GM12878 (cell line): ENCODE measurements around the gene SLC35A2. TPM values are rescaled to one million over a fixed set of nuclear protein-coding genes. Genes with fewer than 3 reads are reported as not detected.

ENCODE experiments used
- ATAC-seq: fragments of 200-7000 bp; cut with Tn5 transposase; 3 replicates; pipeline ENCODE4 v1.9.1; 2020; ENCODE audit warnings: mild to moderate bottlenecking, moderate library complexity
- BruUV-seq: library from RNA; stranded (reverse); fragments of 400-500 nt; replicated peaks from 2 replicates; lab custom pipeline; 2021; lab: Mats Ljungman, UMichigan
- CTCF ChIA-PET: fragments of 300-600 bp; sonication (Branson Sonifier 250); formaldehyde crosslinking; extraction: SDS; loops from one replicate; lab custom pipeline; 2021; ENCODE audit warnings: inconsistent platforms; lab: Yijun Ruan, JAX
- POLR2A ChIA-PET: fragments of 350-600 bp; formaldehyde crosslinking; extraction: SDS; loops from one replicate; lab custom pipeline; 2021; ENCODE audit warnings: inconsistent platforms; lab: Charles Lee
- RAD21 ChIA-PET: fragments of 300-600 bp; sonication (Branson Sonifier 250); formaldehyde crosslinking; loops from one replicate; lab custom pipeline; 2023; ENCODE audit warnings: antibody characterized with exemption; ENCODE audit not compliant: unreplicated experiment; lab: Charles Lee
- SMC1A ChIA-PET: fragments of 300-600 bp; sonication (Branson Sonifier 250); formaldehyde crosslinking; loops from one replicate; lab custom pipeline; 2023; ENCODE audit not compliant: unreplicated experiment, uncharacterized antibody; lab: Charles Lee
- DNase-seq: peaks from one replicate; pipeline ENCODE4 v3.0.0-alpha.2; 2011; ENCODE audit warnings: low read depth, low spot score
- FAIRE-seq: peaks from 3 replicates; lab custom pipeline; 2011; peaks lifted over from hg19 to GRCh38; lab: Jason Lieb, UNC
- H2AFZ ChIP-seq: 2 replicates; pipeline ENCODE4 v1.6.0; 2011; ENCODE audit warnings: low read depth, low read length, control low read depth; ENCODE audit not compliant: control insufficient read depth
- H3K27ac ChIP-seq: 2 replicates; pipeline ENCODE4 v1.5.1; 2011; ENCODE audit warnings: control low read depth; ENCODE audit not compliant: control insufficient read depth, insufficient read depth
- H3K27me3 ChIP-seq, 2 experiments: replicated peaks in 1 of 2; 2 replicates each; pipeline versions ENCODE4 v1.6.0 to v1.6.1; 2011; ENCODE audit warnings: low read length in 1 of 2; ENCODE audit not compliant: control insufficient read depth in 2 of 2, insufficient read depth in 2 of 2
- H3K36me3 ChIP-seq, 2 experiments: 2 replicates each; pipeline ENCODE4 v1.5.1; 2011; ENCODE audit warnings: low read length in 1 of 2; ENCODE audit not compliant: control insufficient read depth in 2 of 2, insufficient read depth in 2 of 2
- H3K4me1 ChIP-seq: 2 replicates; pipeline ENCODE4 v1.6.1; 2011; ENCODE audit warnings: mild to moderate bottlenecking, low read length, moderate library complexity, mixed read lengths; ENCODE audit not compliant: control insufficient read depth, insufficient read depth
- H3K4me2 ChIP-seq: 2 replicates; pipeline ENCODE4 v1.6.0; 2011; ENCODE audit warnings: control low read depth; ENCODE audit not compliant: control insufficient read depth, insufficient read depth
- H3K4me3 ChIP-seq: fragments of 200-600 bp; sonication (generic); 2 replicates; pipeline ENCODE4 v1.5.1; 2016
- H3K79me2 ChIP-seq: 2 replicates; pipeline ENCODE4 v1.6.0; 2011; ENCODE audit warnings: low read length; ENCODE audit not compliant: control insufficient read depth, insufficient read depth
- H3K9ac ChIP-seq: 2 replicates; pipeline ENCODE4 v1.8.0; 2011; ENCODE audit warnings: low read length, control low read depth, mixed read lengths; ENCODE audit not compliant: control insufficient read depth, insufficient read depth
- H3K9me3 ChIP-seq: replicated peaks from 3 replicates; pipeline ENCODE4 v1.5.1; 2011; ENCODE audit warnings: mild to moderate bottlenecking, low read length; ENCODE audit not compliant: control insufficient read depth, insufficient read depth
- H4K20me1 ChIP-seq: 2 replicates; pipeline ENCODE4 v1.6.0; 2011; ENCODE audit not compliant: control insufficient read depth, insufficient read depth
- BMI1 ChIP-seq: fragments of 450-650 bp; IDR thresholded peaks from 2 replicates; pipeline ENCODE4 v1.6.1; 2016; ENCODE audit warnings: mild to moderate bottlenecking, moderate library complexity, borderline replicate concordance
- EP300 ChIP-seq, 2 experiments: fragments of 150-350 bp in 1 of 2; IDR thresholded peaks; 2 replicates each; pipeline ENCODE4 v1.6.1; 2011 to 2012; ENCODE audit warnings: low read depth in 2 of 2, low read length in 2 of 2, borderline replicate concordance in 1 of 2, improper control_type of control experiment in 1 of 2, inconsistent platforms in 1 of 2; ENCODE audit not compliant: control insufficient read depth in 1 of 2
- FOS ChIP-seq: IDR thresholded peaks from 3 replicates; pipeline ENCODE4 v1.6.1; 2011; ENCODE audit warnings: borderline replicate concordance; ENCODE audit not compliant: insufficient read length; ENCODE audit errors: extremely low read depth
- GATAD2B ChIP-seq: fragments of 450-650 bp; conservative IDR thresholded peaks from 2 replicates; pipeline ENCODE4 v1.6.1; 2017; ENCODE audit warnings: low read depth, mild to moderate bottlenecking, moderate library complexity
- NBN ChIP-seq: fragments of 450-650 bp; IDR thresholded peaks from 2 replicates; pipeline ENCODE4 v1.6.1; 2016
- NFYB ChIP-seq: IDR thresholded peaks from 2 replicates; pipeline ENCODE4 v1.6.1; 2011; ENCODE audit warnings: low read depth, mild to moderate bottlenecking, low read length, improper control_type of control experiment, moderate library complexity; ENCODE audit not compliant: insufficient read depth
- RFX5 ChIP-seq: IDR thresholded peaks from 2 replicates; pipeline ENCODE4 v1.6.1; 2011; ENCODE audit warnings: low read depth, low read length, improper control_type of control experiment
- SIX5 ChIP-seq: IDR thresholded peaks from 2 replicates; pipeline ENCODE4 v1.6.1; 2011; ENCODE audit warnings: mild to moderate bottlenecking, low read depth, low read length, moderate library complexity; ENCODE audit not compliant: severe bottlenecking
- SMC3 ChIP-seq: IDR thresholded peaks from 2 replicates; pipeline ENCODE4 v1.6.1; 2011; ENCODE audit warnings: low read length, improper control_type of control experiment, borderline replicate concordance
- SPI1 ChIP-seq: IDR thresholded peaks from 2 replicates; pipeline ENCODE4 v1.6.1; 2011; ENCODE audit warnings: low read depth, mild to moderate bottlenecking, low read length, moderate library complexity, borderline replicate concordance; ENCODE audit not compliant: insufficient read depth
- SUZ12 ChIP-seq: fragments of 200-600 bp; sonication (generic); IDR thresholded peaks from one replicate; pipeline ENCODE4 v1.6.1; 2018; ENCODE audit warnings: antibody characterized with exemption, mild to moderate bottlenecking; ENCODE audit not compliant: unreplicated experiment
- WGBS: methylation state at CpG from one replicate; pipeline ENCODE4 v1.1.6; 2016; ENCODE audit warnings: low lambda C conversion rate; ENCODE audit not compliant: insufficient replicate concordance, insufficient coverage; ENCODE audit errors: missing lambda C conversion rate; 5-methylcytosine and 5-hydroxymethylcytosine counted together
- in situ Hi-C: fragments of 300-500 bp; cut with MboI; formaldehyde crosslinking; loops from 9 replicates; pipeline ENCODE4 v1.14.3; 2018; ENCODE audit warnings: mixed read lengths
- intact Hi-C: fragments of 100-400 bp; cut with micrococcal nuclease; formaldehyde crosslinking; loops from one replicate; pipeline ENCODE4 v1.14.2; 2022; ENCODE audit not compliant: unreplicated experiment
- polyA plus RNA-seq, 11 experiments: library from polyadenylated mRNA; depleted of rRNA in 4 of 11; unstranded in 6 of 11; stranded (reverse) in 5 of 11; fragments of >200 nt; fragmentation: Nextera tagmentation in 4 of 11; fragmentation: Illumina TruSeq in 1 of 11; extraction: Ambion mirVana in 4 of 11; extraction: Trizol in 1 of 11; gene quantifications; 1 replicate in 1 of 11; 2 replicates in 10 of 11; pipeline versions ENCODE4 v1.2.1 to v1.2.3, GENCODE V29; 2011 to 2016; ENCODE audit warnings: inconsistent platforms in 2 of 11, missing spikeins in 2 of 11, low read depth in 1 of 11
- total RNA-seq, 4 experiments: library from RNA; depleted of rRNA in 3 of 4; stranded (reverse); fragments of >200 nt in 3 of 4; fragmentation: Illumina TruSeq in 1 of 4; extraction: Trizol in 1 of 4; gene quantifications; 2 replicates each; pipeline versions ENCODE4 v1.2.1 to v1.2.3, GENCODE V29; 2013 to 2021
- TF ChIP-seq, protein P1 (sequence below): fragments of 450-650 bp; IDR thresholded peaks from 2 replicates; pipeline ENCODE4 v1.6.1; 2017; ENCODE audit warnings: antibody characterized with exemption, mild to moderate bottlenecking, moderate library complexity
- TF ChIP-seq, protein P2 (sequence below): fragments of 450-650 bp; formaldehyde crosslinking; IDR thresholded peaks from 2 replicates; pipeline ENCODE4 v1.4.0; 2022; ENCODE audit warnings: mild to moderate bottlenecking, moderate library complexity
- TF ChIP-seq, protein P3 (sequence below): fragments of 450-650 bp; IDR thresholded peaks from 2 replicates; pipeline ENCODE4 v1.6.1; 2014; ENCODE audit warnings: mild to moderate bottlenecking

Gene SLC35A2
- total and polyA plus RNA-seq, 10 of the 15 experiments (the other 5 are each of a cell fraction or from before 2014, with no cell fraction given): 2.1 to 27.4 (median 14.9) TPM

DNA sequence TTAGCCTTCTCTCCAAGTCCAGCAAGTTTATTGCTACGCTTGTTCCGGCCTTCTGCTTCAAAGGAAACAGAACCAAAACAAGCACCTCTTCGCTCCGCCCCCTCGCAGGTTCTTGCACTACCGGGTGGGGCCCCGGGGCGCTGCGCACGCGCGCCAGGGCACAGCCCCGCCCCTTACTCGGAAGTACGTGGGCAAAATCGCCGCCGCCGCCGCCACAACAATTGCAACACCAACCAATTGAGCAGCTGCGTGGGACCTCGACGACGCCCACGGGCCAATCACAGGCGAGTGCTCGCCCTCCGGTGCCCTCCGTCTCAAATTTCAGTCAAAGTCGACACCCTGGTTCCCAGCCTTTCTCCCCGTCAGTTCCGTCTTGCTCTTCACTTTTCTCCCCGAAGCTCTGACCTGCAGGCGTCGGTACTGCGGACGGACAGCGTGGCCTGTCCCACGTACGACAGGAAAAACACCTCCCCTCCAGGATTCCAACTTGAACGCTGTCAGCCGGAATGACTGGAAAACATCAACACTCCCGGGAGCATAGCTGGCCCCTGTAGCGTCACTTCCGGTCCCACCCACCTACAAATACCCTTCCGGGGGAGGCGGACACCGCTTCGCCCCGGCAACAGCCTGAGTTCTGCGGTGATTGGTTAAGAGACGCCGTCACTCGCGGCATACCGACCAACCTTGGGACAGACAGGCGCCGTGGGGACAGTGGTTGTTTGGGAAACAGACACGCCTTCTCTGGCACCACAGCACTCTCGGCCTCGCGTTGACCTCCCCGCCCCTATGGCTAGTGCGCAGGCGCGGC lies 46.6 kb upstream of the SLC35A2 start:
- H3K4me1 ChIP-seq: peaks cover 7% of the 10 kb centered on the region
- BruUV-seq: TSS peak; percentile 85
- H3K36me3 ChIP-seq: no peaks in the 10 kb centered on the region
- peak overlapping the region; percentile 82 for H3K9ac ChIP-seq
- WGBS: 32% methylated on average over 64 of the region's 66 CpGs
- no peaks in the 10 kb centered on the region for H4K20me1 ChIP-seq
- no peak overlapping the region for H3K4me2 ChIP-seq
- SMC1A ChIA-PET: interaction anchor here (2.8 kb wide), 1 partner anchor 21 kb away, joined by 7 read pairs; no protein-coding TSS in a partner anchor
- CTCF ChIA-PET: interaction anchor here (0.7 to 1.7 kb wide), 5 partner anchors 12 to 86 kb away, joined by 3 to 7 read pairs (median 5); partner anchors contain the start of genes GRIPAP1 and TFE3
- in situ Hi-C loops (no loop called here), intact Hi-C loops (loop anchor here (1.0 to 5.0 kb wide), 4 partner anchors 41 to 156 kb away; partner anchors contain the start of genes GRIPAP1, HDAC6, PIM2 and TFE3)
- ATAC-seq (peak; percentile 93), FAIRE-seq (peak; percentile 90), DNase-seq (peak; percentile 87)
- H3K79me2 ChIP-seq: peaks cover 36% of the 10 kb centered on the region
- H3K27me3 ChIP-seq: no peaks in the 10 kb centered on the region
- RAD21 ChIA-PET: interaction anchor here (0.7 to 2.5 kb wide), 8 partner anchors 16 to 273 kb away, joined by 3 to 13 read pairs (median 4); partner anchors contain the start of genes GRIPAP1, HDAC6 and TFE3
- peak overlapping the region; percentile 51 for H2AFZ ChIP-seq
- peak overlapping the region; percentile 79; the same call in 1 of the 2 replicates for H3K4me3 ChIP-seq
- no peaks in the 10 kb centered on the region; the same call in 2 of the 3 replicates for H3K9me3 ChIP-seq
- H3K27ac ChIP-seq: peak overlapping the region; percentile 92
- POLR2A ChIA-PET: interaction anchor here (0.5 to 2.2 kb wide), 15 partner anchors 14 to 1308 kb away, joined by 3 to 23 read pairs (median 7); partner anchors contain the start of genes ELK1, GRIPAP1, HDAC6 and KCND1
- TF ChIP-seq SMC3 (no peak), SUZ12 (no peak), NFYB (peak; percentile 94), RFX5 (peak; percentile 88), GATAD2B (no peak), SPI1 (no peak), SIX5 (no peak), EP300 (IDR thresholded peaks at IDR 0.05; ENCODE audit: borderline replicate concordance in 1 of 2, control insufficient read depth in 1 of 2, low read depth in 2 of 2, low read length in 2 of 2) (no peak), BMI1 (peak; percentile 88), NBN (peak; percentile 84), FOS (peak; percentile 42)
- TF ChIP-seq, protein P1, sequence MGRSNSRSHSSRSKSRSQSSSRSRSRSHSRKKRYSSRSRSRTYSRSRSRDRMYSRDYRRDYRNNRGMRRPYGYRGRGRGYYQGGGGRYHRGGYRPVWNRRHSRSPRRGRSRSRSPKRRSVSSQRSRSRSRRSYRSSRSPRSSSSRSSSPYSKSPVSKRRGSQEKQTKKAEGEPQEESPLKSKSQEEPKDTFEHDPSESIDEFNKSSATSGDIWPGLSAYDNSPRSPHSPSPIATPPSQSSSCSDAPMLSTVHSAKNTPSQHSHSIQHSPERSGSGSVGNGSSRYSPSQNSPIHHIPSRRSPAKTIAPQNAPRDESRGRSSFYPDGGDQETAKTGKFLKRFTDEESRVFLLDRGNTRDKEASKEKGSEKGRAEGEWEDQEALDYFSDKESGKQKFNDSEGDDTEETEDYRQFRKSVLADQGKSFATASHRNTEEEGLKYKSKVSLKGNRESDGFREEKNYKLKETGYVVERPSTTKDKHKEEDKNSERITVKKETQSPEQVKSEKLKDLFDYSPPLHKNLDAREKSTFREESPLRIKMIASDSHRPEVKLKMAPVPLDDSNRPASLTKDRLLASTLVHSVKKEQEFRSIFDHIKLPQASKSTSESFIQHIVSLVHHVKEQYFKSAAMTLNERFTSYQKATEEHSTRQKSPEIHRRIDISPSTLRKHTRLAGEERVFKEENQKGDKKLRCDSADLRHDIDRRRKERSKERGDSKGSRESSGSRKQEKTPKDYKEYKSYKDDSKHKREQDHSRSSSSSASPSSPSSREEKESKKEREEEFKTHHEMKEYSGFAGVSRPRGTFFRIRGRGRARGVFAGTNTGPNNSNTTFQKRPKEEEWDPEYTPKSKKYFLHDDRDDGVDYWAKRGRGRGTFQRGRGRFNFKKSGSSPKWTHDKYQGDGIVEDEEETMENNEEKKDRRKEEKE: no peak
- TF ChIP-seq, protein P2, sequence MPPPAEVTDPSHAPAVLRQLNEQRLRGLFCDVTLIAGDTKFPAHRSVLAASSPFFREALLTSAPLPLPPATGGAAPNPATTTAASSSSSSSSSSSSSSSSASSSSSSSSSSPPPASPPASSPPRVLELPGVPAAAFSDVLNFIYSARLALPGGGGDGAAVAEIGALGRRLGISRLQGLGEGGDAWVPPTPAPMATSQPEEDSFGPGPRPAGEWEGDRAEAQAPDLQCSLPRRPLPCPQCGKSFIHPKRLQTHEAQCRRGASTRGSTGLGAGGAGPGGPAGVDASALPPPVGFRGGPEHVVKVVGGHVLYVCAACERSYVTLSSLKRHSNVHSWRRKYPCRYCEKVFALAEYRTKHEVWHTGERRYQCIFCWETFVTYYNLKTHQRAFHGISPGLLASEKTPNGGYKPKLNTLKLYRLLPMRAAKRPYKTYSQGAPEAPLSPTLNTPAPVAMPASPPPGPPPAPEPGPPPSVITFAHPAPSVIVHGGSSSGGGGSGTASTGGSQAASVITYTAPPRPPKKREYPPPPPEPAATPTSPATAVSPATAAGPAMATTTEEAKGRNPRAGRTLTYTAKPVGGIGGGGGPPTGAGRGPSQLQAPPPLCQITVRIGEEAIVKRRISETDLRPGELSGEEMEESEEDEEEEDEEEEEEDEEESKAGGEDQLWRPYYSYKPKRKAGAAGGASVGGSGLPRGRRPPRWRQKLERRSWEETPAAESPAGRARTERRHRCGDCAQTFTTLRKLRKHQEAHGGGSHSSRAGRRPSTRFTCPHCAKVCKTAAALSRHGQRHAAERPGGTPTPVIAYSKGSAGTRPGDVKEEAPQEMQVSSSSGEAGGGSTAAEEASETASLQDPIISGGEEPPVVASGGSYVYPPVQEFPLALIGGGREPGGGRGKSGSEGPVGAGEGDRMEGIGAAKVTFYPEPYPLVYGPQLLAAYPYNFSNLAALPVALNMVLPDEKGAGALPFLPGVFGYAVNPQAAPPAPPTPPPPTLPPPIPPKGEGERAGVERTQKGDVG: 0 out of 2 replicates have a peak, but pooled peaks have one; percentile 25
- TF ChIP-seq, protein P3, sequence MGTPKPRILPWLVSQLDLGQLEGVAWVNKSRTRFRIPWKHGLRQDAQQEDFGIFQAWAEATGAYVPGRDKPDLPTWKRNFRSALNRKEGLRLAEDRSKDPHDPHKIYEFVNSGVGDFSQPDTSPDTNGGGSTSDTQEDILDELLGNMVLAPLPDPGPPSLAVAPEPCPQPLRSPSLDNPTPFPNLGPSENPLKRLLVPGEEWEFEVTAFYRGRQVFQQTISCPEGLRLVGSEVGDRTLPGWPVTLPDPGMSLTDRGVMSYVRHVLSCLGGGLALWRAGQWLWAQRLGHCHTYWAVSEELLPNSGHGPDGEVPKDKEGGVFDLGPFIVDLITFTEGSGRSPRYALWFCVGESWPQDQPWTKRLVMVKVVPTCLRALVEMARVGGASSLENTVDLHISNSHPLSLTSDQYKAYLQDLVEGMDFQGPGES: 0 out of 2 replicates have a peak, but pooled peaks have one; percentile 39
